HEK293T (cell line): ENCODE results near the gene SIRPA.

ENCODE experiments used
- ARNT ChIP-seq: fragments of 450-650 bp; IDR thresholded peaks from 2 replicates; pipeline ENCODE4 v1.6.1; 2017; ENCODE audit warnings: mild to moderate bottlenecking
- FOXM1 ChIP-seq: fragments of 450-650 bp; IDR thresholded peaks from 2 replicates; pipeline ENCODE4 v1.6.1; 2017; ENCODE audit warnings: mild to moderate bottlenecking, borderline replicate concordance
- LEF1 ChIP-seq: fragments of 450-650 bp; IDR thresholded peaks from 2 replicates; pipeline ENCODE4 v1.6.1; 2017; ENCODE audit warnings: mild to moderate bottlenecking, borderline replicate concordance
- SP1 ChIP-seq: fragments of 450-650 bp; IDR thresholded peaks from 2 replicates; pipeline ENCODE4 v1.6.1; 2017
- TF ChIP-seq, protein P1 (sequence below): fragments of 450-650 bp; IDR thresholded peaks from 2 replicates; pipeline ENCODE4 v1.6.1; 2016

DNA sequence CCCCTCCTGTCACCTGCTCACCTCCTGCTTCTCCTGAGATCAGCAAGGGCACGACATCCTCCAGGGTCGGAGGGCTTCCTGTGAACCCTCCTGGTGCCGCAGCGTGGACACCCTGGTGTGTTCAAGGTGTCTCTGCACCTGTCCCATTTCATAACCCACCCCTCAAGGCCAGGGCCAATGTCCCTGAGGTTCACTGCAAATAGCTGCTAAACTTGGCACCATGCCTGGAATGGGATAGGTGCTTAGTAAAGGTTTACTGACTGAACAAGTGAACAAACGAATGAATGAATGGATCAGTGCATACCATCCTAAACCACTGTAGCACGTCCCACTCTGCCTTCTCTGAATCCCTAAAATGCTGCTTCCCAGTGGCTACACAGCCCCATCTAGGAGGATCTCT, 35.0 kb downstream of the SIRPA start:
- TF ChIP-seq LEF1 = no peak
- no peak for TF ChIP-seq FOXM1
- TF ChIP-seq, protein P1, sequence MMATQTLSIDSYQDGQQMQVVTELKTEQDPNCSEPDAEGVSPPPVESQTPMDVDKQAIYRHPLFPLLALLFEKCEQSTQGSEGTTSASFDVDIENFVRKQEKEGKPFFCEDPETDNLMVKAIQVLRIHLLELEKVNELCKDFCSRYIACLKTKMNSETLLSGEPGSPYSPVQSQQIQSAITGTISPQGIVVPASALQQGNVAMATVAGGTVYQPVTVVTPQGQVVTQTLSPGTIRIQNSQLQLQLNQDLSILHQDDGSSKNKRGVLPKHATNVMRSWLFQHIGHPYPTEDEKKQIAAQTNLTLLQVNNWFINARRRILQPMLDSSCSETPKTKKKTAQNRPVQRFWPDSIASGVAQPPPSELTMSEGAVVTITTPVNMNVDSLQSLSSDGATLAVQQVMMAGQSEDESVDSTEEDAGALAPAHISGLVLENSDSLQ = no peak
- no peak for TF ChIP-seq SP1
- TF ChIP-seq ARNT = no peak
